ENCODE measurements around the gene KCND3.

The KCND3 gene

GRCh38 chr1:111948209-111949171 is 41.0 kb downstream of the KCND3 start:
- ATAC-seq (replicated peaks; ENCODE audit: extremely low read depth, poor library complexity, severe bottlenecking) (no peak), DNase-seq (ENCODE audit: low spot score in 2 of 2) (no peak)
- H3K4me3 Mint-ChIP-seq, result no peak overlapping the region
- H3K4me1 Mint-ChIP-seq, result peaks cover 6% of the 10 kb centered on the region
- H3K27me3 Mint-ChIP-seq, result peaks cover 75% of the 10 kb centered on the region
- no peaks in the 10 kb centered on the region for H3K9me3 Mint-ChIP-seq
- no peak overlapping the region for H3K27ac Mint-ChIP-seq (ENCODE audit: low read depth)
- H3K36me3 Mint-ChIP-seq (ENCODE audit: insufficient read depth), result peaks cover 2% of the 10 kb centered on the region

DNA sequence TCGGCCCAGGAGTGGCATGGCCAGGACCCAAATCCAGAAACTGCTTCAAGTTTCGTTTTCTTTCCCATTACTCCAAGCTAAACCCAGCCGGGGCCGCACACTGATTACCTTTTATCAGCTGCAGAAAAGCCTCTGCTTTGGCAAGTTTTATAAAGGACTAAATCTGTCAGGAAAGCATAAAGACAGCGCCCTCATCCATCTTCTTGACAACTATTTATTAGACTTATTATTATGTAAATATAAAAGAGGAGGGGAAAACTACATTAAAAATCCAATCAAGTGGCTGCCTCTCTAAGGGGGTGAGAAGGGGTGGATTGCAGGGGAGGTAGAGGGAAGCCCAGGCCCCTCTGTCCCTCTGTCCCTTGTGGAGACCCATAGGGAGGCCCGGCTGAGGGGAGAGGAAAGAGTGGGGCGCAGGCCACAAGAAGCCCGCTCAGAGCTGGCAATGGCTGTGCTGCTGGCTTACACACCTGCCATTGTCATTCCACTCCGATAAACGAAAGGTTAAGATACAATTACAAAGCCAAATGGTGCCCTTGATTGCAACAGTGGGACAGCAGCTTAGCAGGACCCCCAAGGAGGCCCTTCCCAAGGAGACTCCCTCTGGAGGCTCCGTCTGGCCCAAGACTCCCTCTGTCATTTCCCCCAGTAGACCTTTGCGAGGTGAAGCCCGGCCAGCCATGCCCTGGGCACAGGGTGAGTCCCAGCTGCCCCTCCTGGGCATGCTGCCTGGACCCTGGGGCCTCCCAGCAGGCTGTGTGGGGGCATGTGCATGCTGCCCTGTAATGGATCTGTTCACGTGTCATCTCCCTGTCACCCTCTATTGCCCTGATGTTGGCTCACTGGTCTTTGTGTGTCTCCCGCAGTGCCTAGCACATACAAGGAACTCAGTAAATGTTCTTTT is 45.4 kb downstream of the KCND3 start:
- DNase-seq (ENCODE audit: low spot score in 2 of 2) (no peak), ATAC-seq (replicated peaks; ENCODE audit: extremely low read depth, poor library complexity, severe bottlenecking) (no peak)
- Mint-ChIP-seq H3K4me1 (peaks cover 4% of the 10 kb centered on the region), H3K27me3 (peaks cover 70% of the 10 kb centered on the region), H3K4me3 (no peak overlapping the region), H3K27ac (ENCODE audit: low read depth) (no peak overlapping the region), H3K9me3 (no peaks in the 10 kb centered on the region), H3K36me3 (ENCODE audit: insufficient read depth) (no peaks in the 10 kb centered on the region)

- ATAC-seq (replicated peaks; ENCODE audit: extremely low read depth, poor library complexity, severe bottlenecking), result no peak
- DNase-seq (ENCODE audit: low spot score in 2 of 2), result no peak
- peaks cover 2% of the 10 kb centered on the region for H3K36me3 Mint-ChIP-seq (ENCODE audit: insufficient read depth)
- H3K4me3 Mint-ChIP-seq, result no peak overlapping the region
- H3K27ac Mint-ChIP-seq (ENCODE audit: low read depth), result no peak overlapping the region
- H3K9me3 Mint-ChIP-seq, result no peaks in the 10 kb centered on the region
- H3K27me3 Mint-ChIP-seq, result peaks cover 60% of the 10 kb centered on the region
- H3K4me1 Mint-ChIP-seq, result no peaks in the 10 kb centered on the region
Measured at GRCh38 chr1:111943066-111943465, 46.4 kb downstream of the KCND3 start.

- H3K36me3 Mint-ChIP-seq (ENCODE audit: insufficient read depth), result peaks cover 2% of the 10 kb centered on the region
- H3K4me1 Mint-ChIP-seq, result no peaks in the 10 kb centered on the region
- H3K4me3 Mint-ChIP-seq, result no peak overlapping the region
- DNase-seq (ENCODE audit: low spot score in 2 of 2) (no peak), ATAC-seq (replicated peaks; ENCODE audit: extremely low read depth, poor library complexity, severe bottlenecking) (no peak)
- H3K9me3 Mint-ChIP-seq, result no peaks in the 10 kb centered on the region
- H3K27me3 Mint-ChIP-seq, result peaks cover 60% of the 10 kb centered on the region
- no peak overlapping the region for H3K27ac Mint-ChIP-seq (ENCODE audit: low read depth)
Measured at GRCh38 chr1:111938536-111938935, 50.9 kb downstream of the KCND3 start.

GRCh38 chr1:111938123-111938522 is 51.3 kb downstream of the KCND3 start:
- H3K36me3 Mint-ChIP-seq (ENCODE audit: insufficient read depth), result peaks cover 2% of the 10 kb centered on the region
- H3K27me3 Mint-ChIP-seq, result peaks cover 59% of the 10 kb centered on the region
- DNase-seq (ENCODE audit: low spot score in 2 of 2), result no peak
- H3K27ac Mint-ChIP-seq (ENCODE audit: low read depth), result no peak overlapping the region
- H3K4me3 Mint-ChIP-seq, result no peak overlapping the region
- H3K4me1 Mint-ChIP-seq, result no peaks in the 10 kb centered on the region
- no peaks in the 10 kb centered on the region for H3K9me3 Mint-ChIP-seq
- ATAC-seq (replicated peaks; ENCODE audit: extremely low read depth, poor library complexity, severe bottlenecking), result no peak

DNA sequence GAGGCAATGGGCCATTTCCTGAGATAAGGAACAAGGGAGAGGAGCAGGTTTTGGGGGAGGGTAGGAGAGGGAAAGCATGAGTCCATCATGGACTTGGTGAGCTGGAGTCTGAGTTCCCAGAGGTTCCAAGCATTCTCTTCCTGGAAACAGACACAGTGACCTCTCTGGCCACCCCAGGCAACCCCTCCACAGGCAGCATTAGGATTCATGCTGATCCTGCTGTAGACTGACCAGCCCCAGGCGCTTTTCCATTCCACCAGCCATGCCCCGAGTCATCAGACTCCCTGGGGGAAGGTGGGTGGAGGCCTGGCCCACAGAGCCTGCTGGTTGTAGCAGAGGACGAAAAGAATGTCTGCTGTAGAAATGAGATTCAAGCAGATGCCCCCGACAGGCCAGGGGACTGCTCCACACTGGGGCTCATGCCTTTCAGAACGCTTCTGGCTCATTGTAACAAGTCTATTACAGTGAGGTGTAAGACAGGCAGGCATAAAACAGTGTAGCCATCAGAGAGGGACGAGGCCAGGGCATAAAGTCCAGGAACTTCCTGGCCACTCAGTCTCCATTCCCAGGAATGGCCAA is 52.2 kb downstream of the KCND3 start:
- Mint-ChIP-seq H3K4me3 (no peak overlapping the region), H3K27me3 (peaks cover 56% of the 10 kb centered on the region), H3K9me3 (no peaks in the 10 kb centered on the region), H3K4me1 (no peaks in the 10 kb centered on the region), H3K27ac (ENCODE audit: low read depth) (no peak overlapping the region), H3K36me3 (ENCODE audit: insufficient read depth) (peaks cover 3% of the 10 kb centered on the region)
- ATAC-seq (replicated peaks; ENCODE audit: extremely low read depth, poor library complexity, severe bottlenecking), result no peak
- DNase-seq (ENCODE audit: low spot score in 2 of 2), result no peak

DNA sequence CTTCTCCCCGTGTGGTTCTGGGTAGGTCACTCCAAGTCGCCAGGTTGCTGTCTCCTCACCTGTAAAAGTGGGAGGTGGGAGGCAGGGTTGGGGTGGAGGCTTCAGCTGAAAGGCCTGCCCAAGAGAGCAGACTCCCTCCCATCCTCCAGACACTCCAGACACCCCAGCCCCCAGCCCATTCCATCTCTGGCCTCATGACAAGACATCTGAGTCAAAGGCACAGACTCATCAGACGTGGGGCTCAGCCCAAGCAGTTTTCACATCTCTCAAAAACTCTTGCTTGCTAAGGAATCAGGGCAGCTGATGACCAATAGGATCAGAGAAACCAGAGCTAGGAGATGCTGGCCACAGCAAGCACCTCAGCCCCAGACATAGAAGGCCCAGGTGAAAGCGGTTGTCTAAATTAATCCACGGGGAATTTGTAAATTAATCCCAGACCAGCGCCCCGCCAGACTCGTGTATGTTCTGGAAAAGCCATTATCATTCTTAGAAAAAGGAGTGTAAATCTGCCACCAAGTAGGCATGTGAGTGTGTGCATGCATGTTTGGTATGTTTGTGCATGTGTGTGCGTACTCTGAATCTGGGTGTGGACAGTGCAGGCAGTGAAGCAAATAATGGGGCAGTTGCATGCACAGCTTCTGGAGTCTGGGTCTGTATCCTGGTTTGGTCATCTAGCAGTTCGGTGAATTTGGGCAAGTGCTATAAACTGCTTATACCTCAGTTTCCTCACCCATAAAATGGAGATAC is 55.2 kb downstream of the KCND3 start:
- ATAC-seq (replicated peaks; ENCODE audit: extremely low read depth, poor library complexity, severe bottlenecking) (no peak), DNase-seq (ENCODE audit: low spot score in 2 of 2) (no peak)
- no peak overlapping the region for H3K27ac Mint-ChIP-seq (ENCODE audit: low read depth)
- H3K9me3 Mint-ChIP-seq, result no peaks in the 10 kb centered on the region
- H3K4me1 Mint-ChIP-seq, result no peaks in the 10 kb centered on the region
- peaks cover 3% of the 10 kb centered on the region for H3K36me3 Mint-ChIP-seq (ENCODE audit: insufficient read depth)
- H3K27me3 Mint-ChIP-seq, result peaks cover 41% of the 10 kb centered on the region
- no peak overlapping the region for H3K4me3 Mint-ChIP-seq

- no peak for DNase-seq (ENCODE audit: low spot score in 2 of 2)
- Mint-ChIP-seq H3K9me3 (no peaks in the 10 kb centered on the region), H3K27me3 (peaks cover 34% of the 10 kb centered on the region), H3K4me3 (no peak overlapping the region), H3K36me3 (ENCODE audit: insufficient read depth) (peaks cover 1% of the 10 kb centered on the region), H3K27ac (ENCODE audit: low read depth) (no peak overlapping the region), H3K4me1 (no peaks in the 10 kb centered on the region)
- ATAC-seq (replicated peaks; ENCODE audit: extremely low read depth, poor library complexity, severe bottlenecking), result no peak
Measured at GRCh38 chr1:111930356-111930755, 59.1 kb downstream of the KCND3 start.

DNA sequence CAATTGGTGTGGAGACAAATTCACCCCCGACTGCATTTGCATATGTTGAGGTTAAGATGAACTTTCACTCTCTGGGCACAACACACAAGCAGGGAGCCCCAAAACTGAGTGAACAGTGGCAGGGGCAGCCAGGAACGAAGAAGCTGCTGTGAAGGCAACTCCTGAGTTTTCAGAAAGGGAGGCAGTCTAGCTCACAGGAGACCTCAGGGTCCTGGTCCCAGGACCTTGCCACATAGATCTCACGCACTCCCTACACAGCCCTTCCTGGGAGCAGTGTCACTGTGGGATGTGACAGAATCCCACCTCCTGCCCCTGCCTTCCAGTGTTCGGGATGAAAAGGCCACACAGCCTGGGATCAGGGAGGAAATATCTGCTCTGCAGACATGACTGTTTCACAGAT is 60.9 kb downstream of the KCND3 start:
- no peaks in the 10 kb centered on the region for H3K4me1 Mint-ChIP-seq
- H3K4me3 Mint-ChIP-seq, result no peak overlapping the region
- ATAC-seq (replicated peaks; ENCODE audit: extremely low read depth, poor library complexity, severe bottlenecking), result no peak
- H3K27ac Mint-ChIP-seq (ENCODE audit: low read depth), result no peak overlapping the region
- H3K27me3 Mint-ChIP-seq, result peaks cover 23% of the 10 kb centered on the region
- no peaks in the 10 kb centered on the region for H3K9me3 Mint-ChIP-seq
- peaks cover 3% of the 10 kb centered on the region for H3K36me3 Mint-ChIP-seq (ENCODE audit: insufficient read depth)
- no peak for DNase-seq (ENCODE audit: low spot score in 2 of 2)

DNA sequence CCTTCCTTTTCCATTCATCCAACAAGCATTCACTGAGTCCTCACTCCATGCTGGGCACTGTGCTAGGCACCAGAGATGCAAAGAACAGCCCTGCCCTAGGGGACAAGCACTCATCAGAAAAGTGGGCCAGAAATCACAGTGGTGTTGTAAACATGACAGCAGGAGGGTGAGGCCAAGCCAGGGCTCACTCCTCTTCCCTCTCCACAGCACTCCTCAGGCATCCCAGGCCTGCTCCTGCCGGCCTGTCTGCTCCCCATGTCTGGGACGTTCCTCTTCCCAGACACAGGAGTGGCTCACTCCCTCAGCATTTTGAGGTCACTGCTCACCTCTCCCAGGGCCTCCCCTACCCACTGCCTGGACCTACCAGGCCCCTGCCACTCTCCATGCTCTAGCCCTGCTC is 61.8 kb downstream of the KCND3 start:
- Mint-ChIP-seq H3K4me1 (no peaks in the 10 kb centered on the region), H3K27ac (ENCODE audit: low read depth) (peak overlapping the region; percentile 9), H3K36me3 (ENCODE audit: insufficient read depth) (peaks cover 2% of the 10 kb centered on the region), H3K27me3 (peaks cover 18% of the 10 kb centered on the region), H3K9me3 (no peaks in the 10 kb centered on the region), H3K4me3 (no peak overlapping the region)
- no peak for ATAC-seq (replicated peaks; ENCODE audit: extremely low read depth, poor library complexity, severe bottlenecking)
- no peak for DNase-seq (ENCODE audit: low spot score in 2 of 2)

DNA sequence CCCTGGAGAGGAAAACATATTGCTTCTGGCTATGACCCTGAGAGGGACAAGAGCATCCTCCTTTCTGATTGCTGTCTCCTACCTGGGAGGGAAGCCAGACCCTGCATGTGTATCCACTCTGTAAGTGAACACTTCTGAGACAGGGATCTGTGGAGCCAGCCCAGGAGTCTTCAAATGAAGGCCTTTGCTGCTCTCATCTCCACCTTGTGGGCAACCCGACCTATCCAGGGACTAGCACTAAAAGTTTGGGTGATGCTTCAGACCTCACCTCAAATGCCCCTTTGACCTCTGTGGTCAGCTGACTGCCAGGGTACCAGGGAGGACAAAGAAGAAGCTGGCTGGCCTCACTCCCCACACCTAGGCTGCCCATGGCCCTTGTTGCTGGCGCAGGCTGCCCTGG is 64.7 kb downstream of the KCND3 start:
- Mint-ChIP-seq H3K4me3 (no peak overlapping the region), H3K27me3 (peaks cover 29% of the 10 kb centered on the region), H3K36me3 (ENCODE audit: insufficient read depth) (peaks cover 2% of the 10 kb centered on the region), H3K9me3 (no peaks in the 10 kb centered on the region), H3K27ac (ENCODE audit: low read depth) (no peak overlapping the region), H3K4me1 (no peaks in the 10 kb centered on the region)
- DNase-seq (ENCODE audit: low spot score in 2 of 2), result no peak
- ATAC-seq (replicated peaks; ENCODE audit: extremely low read depth, poor library complexity, severe bottlenecking), result no peak

DNA sequence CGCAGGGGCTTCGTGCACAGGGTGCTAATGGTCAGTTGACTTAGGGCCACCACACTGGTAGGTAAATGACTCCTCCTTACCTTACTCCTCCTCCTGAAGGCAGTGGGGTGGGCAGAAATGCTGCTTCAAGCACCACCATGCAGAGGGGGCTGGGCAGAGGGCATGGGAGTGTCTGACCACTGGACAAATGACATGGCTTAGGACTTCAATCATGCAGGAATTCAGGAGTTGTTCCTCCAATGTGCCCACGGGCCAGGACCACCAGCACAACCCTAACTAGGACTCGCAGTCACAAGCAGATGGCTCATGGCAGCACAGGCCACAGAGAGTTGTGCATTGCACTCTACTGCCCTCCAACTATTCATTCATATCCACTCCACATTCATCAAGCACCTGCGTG is 65.7 kb downstream of the KCND3 start:
- ATAC-seq (replicated peaks; ENCODE audit: extremely low read depth, poor library complexity, severe bottlenecking), result no peak
- no peak overlapping the region for H3K4me3 Mint-ChIP-seq
- no peak for DNase-seq (ENCODE audit: low spot score in 2 of 2)
- H3K9me3 Mint-ChIP-seq, result no peaks in the 10 kb centered on the region
- H3K27me3 Mint-ChIP-seq, result peaks cover 23% of the 10 kb centered on the region
- peaks cover 2% of the 10 kb centered on the region for H3K36me3 Mint-ChIP-seq (ENCODE audit: insufficient read depth)
- no peak overlapping the region for H3K27ac Mint-ChIP-seq (ENCODE audit: low read depth)
- no peaks in the 10 kb centered on the region for H3K4me1 Mint-ChIP-seq
